Progenitor cell of endocrine pancreas (in vitro differentiated cells): Measurements from ENCODE around the gene RAB11FIP4. TPM values are rescaled to one million over a fixed set of nuclear protein-coding genes. Genes with fewer than 3 reads are reported as not detected.

Experiments used
- DNase-seq: peaks from one replicate; pipeline ENCODE4 v3.0.0; 2021; ENCODE audit warnings: low spot score; ENCODE audit not compliant: unreplicated experiment
- H3K27ac Mint-ChIP-seq: 2 replicates; pipeline ENCODE4 v1.8.0; 2021; ENCODE audit warnings: mild to moderate bottlenecking, moderate library complexity, mixed read lengths
- H3K27me3 Mint-ChIP-seq: 2 replicates; pipeline ENCODE4 v1.8.0; 2021; ENCODE audit warnings: mixed read lengths
- H3K36me3 Mint-ChIP-seq: 2 replicates; pipeline ENCODE4 v1.8.0; 2022; ENCODE audit warnings: mixed read lengths; ENCODE audit not compliant: insufficient read depth
- H3K4me1 Mint-ChIP-seq: 2 replicates; pipeline ENCODE4 v1.8.0; 2021; ENCODE audit warnings: low read depth, mixed read lengths
- H3K4me3 Mint-ChIP-seq: 2 replicates; pipeline ENCODE4 v1.8.0; 2021; ENCODE audit warnings: low read depth, mild to moderate bottlenecking, moderate library complexity, mixed read lengths
- H3K9me3 Mint-ChIP-seq: 2 replicates; pipeline ENCODE4 v1.8.0; 2021; ENCODE audit warnings: low read depth, mixed read lengths
- CTCF ChIP-seq: fragments of 200-600 bp; sonication (generic); IDR thresholded peaks from one replicate; pipeline ENCODE4 v1.5.0; 2021; ENCODE audit warnings: antibody characterized with exemption, mild to moderate bottlenecking; ENCODE audit not compliant: unreplicated experiment
- total RNA-seq: library from RNA; stranded (reverse); gene quantifications from 2 replicates; pipeline ENCODE4 v1.2.1, GENCODE V29; 2021

Gene RAB11FIP4
- total RNA-seq, 1 donor from 2014 or later, result 65.5 TPM

GRCh38 chr17:31564291-31564690 lies 172.8 kb downstream of the RAB11FIP4 start:
- peak overlapping the region; percentile 13 for H3K27ac Mint-ChIP-seq

GRCh38 chr17:31564883-31565301 lies 173.4 kb downstream of the RAB11FIP4 start:
- TF ChIP-seq CTCF, result no peak
- peak overlapping the region; percentile 13 for H3K27ac Mint-ChIP-seq
- H3K36me3 Mint-ChIP-seq, result no peaks in the 10 kb centered on the region
- H3K9me3 Mint-ChIP-seq, result no peaks in the 10 kb centered on the region
- no peak for DNase-seq
- H3K27me3 Mint-ChIP-seq, result peaks cover 4% of the 10 kb centered on the region
- peaks cover 35% of the 10 kb centered on the region for H3K4me1 Mint-ChIP-seq
- H3K4me3 Mint-ChIP-seq, result no peak overlapping the region

More at GRCh38 chr17:31564291-31564690, 172.8 kb downstream of the RAB11FIP4 start:
- Mint-ChIP-seq H3K9me3 (no peaks in the 10 kb centered on the region), H3K27me3 (peaks cover 4% of the 10 kb centered on the region), H3K4me1 (peaks cover 35% of the 10 kb centered on the region), H3K4me3 (no peak overlapping the region), H3K36me3 (no peaks in the 10 kb centered on the region)
- TF ChIP-seq CTCF, result no peak
- DNase-seq, result no peak

- no peaks in the 10 kb centered on the region for H3K36me3 Mint-ChIP-seq
- H3K9me3 Mint-ChIP-seq, result no peaks in the 10 kb centered on the region
- peaks cover 29% of the 10 kb centered on the region for H3K4me1 Mint-ChIP-seq
- H3K27ac Mint-ChIP-seq, result peak overlapping the region; percentile 22
- H3K27me3 Mint-ChIP-seq, result peaks cover 1% of the 10 kb centered on the region
- H3K4me3 Mint-ChIP-seq, result no peak overlapping the region
- no peak for DNase-seq
- no peak for TF ChIP-seq CTCF
These were observed 174.2 kb downstream of the RAB11FIP4 start for GRCh38 chr17:31565652-31566051.

GRCh38 chr17:31566247-31566991 lies 174.9 kb downstream of the RAB11FIP4 start:
- Mint-ChIP-seq H3K27me3 (no peaks in the 10 kb centered on the region), H3K9me3 (no peaks in the 10 kb centered on the region), H3K36me3 (no peaks in the 10 kb centered on the region), H3K27ac (peak overlapping the region; percentile 86), H3K4me3 (no peak overlapping the region), H3K4me1 (peaks cover 27% of the 10 kb centered on the region)
- DNase-seq, result no peak
- no peak for TF ChIP-seq CTCF

GRCh38 chr17:31566992-31567373 lies 175.5 kb downstream of the RAB11FIP4 start:
- Mint-ChIP-seq H3K27me3 (no peaks in the 10 kb centered on the region), H3K4me3 (no peak overlapping the region), H3K9me3 (no peaks in the 10 kb centered on the region), H3K36me3 (no peaks in the 10 kb centered on the region), H3K27ac (peak overlapping the region; percentile 86), H3K4me1 (peaks cover 25% of the 10 kb centered on the region)
- no peak for TF ChIP-seq CTCF
- DNase-seq, result no peak
